ENCODE results near the gene SLC22A2.

The SLC22A2 gene

GRCh38 chr6:160188773-160189172 lies 69.8 kb downstream of the SLC22A2 start:
- TF ChIP-seq ZFX (IDR thresholded peaks at IDR 0.05; ENCODE audit: borderline replicate concordance) (no peak), CTCF (IDR thresholded peaks at IDR 0.05) (no peak)
- H3K27ac ChIP-seq, result no peak overlapping the region

- no peak overlapping the region for H3K27ac ChIP-seq
Observed at GRCh38 chr6:160180706-160181105, 77.9 kb downstream of the SLC22A2 start.

GRCh38 chr6:160178271-160178670 lies 80.3 kb downstream of the SLC22A2 start:
- no peak for TF ChIP-seq CTCF (IDR thresholded peaks at IDR 0.05)
- TF ChIP-seq ZFX (IDR thresholded peaks at IDR 0.05; ENCODE audit: borderline replicate concordance), result no peak
- no peak overlapping the region for H3K27ac ChIP-seq

More at GRCh38 chr6:160180706-160181105, 77.9 kb downstream of the SLC22A2 start:
- no peak for TF ChIP-seq CTCF (IDR thresholded peaks at IDR 0.05)
- TF ChIP-seq ZFX (IDR thresholded peaks at IDR 0.05; ENCODE audit: borderline replicate concordance), result no peak

- no peak overlapping the region for H3K27ac ChIP-seq
- no peak for TF ChIP-seq CTCF (IDR thresholded peaks at IDR 0.05)
Observed at GRCh38 chr6:160177220-160177619, 81.4 kb downstream of the SLC22A2 start.

- no peak for TF ChIP-seq CTCF (IDR thresholded peaks at IDR 0.05)
- no peak overlapping the region for H3K27ac ChIP-seq
Observed at GRCh38 chr6:160174681-160175080, 83.9 kb downstream of the SLC22A2 start.

- TF ChIP-seq CTCF (IDR thresholded peaks at IDR 0.05) (no peak), ZFX (IDR thresholded peaks at IDR 0.05; ENCODE audit: borderline replicate concordance) (no peak)
- H3K27ac ChIP-seq, result no peak overlapping the region
Observed at GRCh38 chr6:160173806-160174527, 84.7 kb downstream of the SLC22A2 start.

GRCh38 chr6:160172704-160173103 lies 85.9 kb downstream of the SLC22A2 start:
- no peak overlapping the region for H3K27ac ChIP-seq
- TF ChIP-seq CTCF (IDR thresholded peaks at IDR 0.05) (no peak), ZFX (IDR thresholded peaks at IDR 0.05; ENCODE audit: borderline replicate concordance) (no peak)
